Muscle layer of colon (tissue), 2 donors: ENCODE measurements around the gene LGALSL.

Experiments used
- H3K27ac ChIP-seq: one replicate; pipeline ENCODE4 v1.7.0; 2013; ENCODE audit warnings: low read depth, mild to moderate bottlenecking, low read length, moderate library complexity
- H3K27me3 ChIP-seq, 2 donors: one replicate each; pipeline ENCODE4 v1.7.0; 2013; ENCODE audit warnings: low read length in 2 of 2, mild to moderate bottlenecking in 2 of 2; ENCODE audit not compliant: insufficient read depth in 2 of 2, control insufficient read depth in 1 of 2
- H3K36me3 ChIP-seq: one replicate; pipeline ENCODE4 v1.7.0; 2013; ENCODE audit warnings: mild to moderate bottlenecking, low read length; ENCODE audit not compliant: insufficient read depth
- H3K4me1 ChIP-seq: one replicate; pipeline ENCODE4 v1.7.0; 2013; ENCODE audit warnings: mild to moderate bottlenecking, low read length; ENCODE audit not compliant: insufficient read depth
- H3K4me3 ChIP-seq, 2 donors: one replicate each; pipeline ENCODE4 v1.7.0; 2013; ENCODE audit warnings: low read length in 2 of 2, low read depth in 1 of 2, mild to moderate bottlenecking in 1 of 2, moderate library complexity in 1 of 2
- H3K9ac ChIP-seq: one replicate; pipeline ENCODE4 v1.7.0; 2013; ENCODE audit warnings: low read length
- H3K9me3 ChIP-seq: one replicate; pipeline ENCODE4 v1.7.0; 2013; ENCODE audit warnings: mild to moderate bottlenecking, low read length
- donor health status: abdominal sarcoma.
- donor health status: Adenocarcinoma of cecum.

Gene LGALSL

GRCh38 chr2:64453770-64454385 is at the start of gene LGALSL:
Gene LGALSL (plus strand): TSS chr2:64454162. CDS start chr2:64454546, 384 bp downstream.
- H3K4me1 ChIP-seq = peaks cover 19% of the 10 kb centered on the region
- peak within 1 kb of the TSS; percentile 84 for H3K27ac ChIP-seq
- peak within 1 kb of the TSS; percentile 37 for H3K9ac ChIP-seq
- H3K9me3 ChIP-seq = no peaks in the 10 kb centered on the region
- peak within 1 kb of the TSS; percentile 65 to 89 for H3K4me3 ChIP-seq
- H3K36me3 ChIP-seq = peaks cover 10% of the 10 kb centered on the region
- H3K27me3 ChIP-seq = no peaks in the 10 kb centered on the region

GRCh38 chr2:64404743-64405142 is 49.2 kb upstream of the LGALSL start:
- H3K4me1 ChIP-seq = peaks cover 35% of the 10 kb centered on the region

GRCh38 chr2:64405581-64406406 is 48.2 kb upstream of the LGALSL start:
- Histone ChIP-seq H3K4me1 (peaks cover 35% of the 10 kb centered on the region), H3K27me3 (no peaks in the 10 kb centered on the region), H3K9me3 (no peaks in the 10 kb centered on the region), H3K4me3 (no peak overlapping the region), H3K9ac (no peak overlapping the region), H3K36me3 (no peaks in the 10 kb centered on the region), H3K27ac (no peak overlapping the region)

More at GRCh38 chr2:64404743-64405142, 49.2 kb upstream of the LGALSL start:
- Histone ChIP-seq H3K4me3 (peak overlapping the region; percentile 8 to 26), H3K9ac (no peak overlapping the region), H3K27me3 (no peaks in the 10 kb centered on the region), H3K36me3 (no peaks in the 10 kb centered on the region), H3K27ac (peak overlapping the region; percentile 53), H3K9me3 (no peaks in the 10 kb centered on the region)

- Histone ChIP-seq H3K36me3 (no peaks in the 10 kb centered on the region), H3K4me1 (peaks cover 35% of the 10 kb centered on the region), H3K9ac (no peak overlapping the region), H3K4me3 (no peak overlapping the region), H3K27me3 (no peaks in the 10 kb centered on the region), H3K27ac (no peak overlapping the region), H3K9me3 (no peaks in the 10 kb centered on the region)
Measured at GRCh38 chr2:64406407-64406774, 47.6 kb upstream of the LGALSL start.

- Histone ChIP-seq H3K27me3 (no peaks in the 10 kb centered on the region), H3K4me3 (no peak overlapping the region), H3K27ac (no peak overlapping the region), H3K9ac (no peak overlapping the region), H3K36me3 (no peaks in the 10 kb centered on the region), H3K9me3 (no peaks in the 10 kb centered on the region), H3K4me1 (peaks cover 32% of the 10 kb centered on the region)
Measured at GRCh38 chr2:64408031-64408430, 45.9 kb upstream of the LGALSL start.

- no peaks in the 10 kb centered on the region for H3K9me3 ChIP-seq
- no peak overlapping the region for H3K27ac ChIP-seq
- no peaks in the 10 kb centered on the region for H3K27me3 ChIP-seq
- no peaks in the 10 kb centered on the region for H3K36me3 ChIP-seq
- no peak overlapping the region for H3K4me3 ChIP-seq
- H3K9ac ChIP-seq = no peak overlapping the region
- peaks cover 9% of the 10 kb centered on the region for H3K4me1 ChIP-seq
Measured at GRCh38 chr2:64410671-64411070, 43.3 kb upstream of the LGALSL start.

GRCh38 chr2:64412671-64413070 is 41.3 kb upstream of the LGALSL start:
- no peak overlapping the region for H3K4me3 ChIP-seq
- no peaks in the 10 kb centered on the region for H3K9me3 ChIP-seq
- no peaks in the 10 kb centered on the region for H3K4me1 ChIP-seq
- no peaks in the 10 kb centered on the region for H3K36me3 ChIP-seq
- H3K9ac ChIP-seq = no peak overlapping the region
- no peak overlapping the region for H3K27ac ChIP-seq
- H3K27me3 ChIP-seq = no peaks in the 10 kb centered on the region

GRCh38 chr2:64414736-64415435 is 39.1 kb upstream of the LGALSL start:
- Histone ChIP-seq H3K27ac (no peak overlapping the region), H3K9me3 (no peaks in the 10 kb centered on the region), H3K9ac (no peak overlapping the region), H3K4me3 (no peak overlapping the region), H3K4me1 (no peaks in the 10 kb centered on the region), H3K27me3 (no peaks in the 10 kb centered on the region), H3K36me3 (no peaks in the 10 kb centered on the region)

- Histone ChIP-seq H3K4me1 (no peaks in the 10 kb centered on the region), H3K27me3 (no peaks in the 10 kb centered on the region), H3K9ac (no peak overlapping the region), H3K9me3 (no peaks in the 10 kb centered on the region), H3K4me3 (no peak overlapping the region), H3K27ac (no peak overlapping the region), H3K36me3 (no peaks in the 10 kb centered on the region)
Measured at GRCh38 chr2:64417624-64418023, 36.3 kb upstream of the LGALSL start.

GRCh38 chr2:64419596-64420165 is 34.3 kb upstream of the LGALSL start:
- Histone ChIP-seq H3K9me3 (no peaks in the 10 kb centered on the region), H3K4me3 (no peak overlapping the region), H3K9ac (no peak overlapping the region), H3K4me1 (no peaks in the 10 kb centered on the region), H3K27me3 (no peaks in the 10 kb centered on the region), H3K36me3 (no peaks in the 10 kb centered on the region), H3K27ac (no peak overlapping the region)

- Histone ChIP-seq H3K27ac (no peak overlapping the region), H3K9ac (no peak overlapping the region), H3K36me3 (no peaks in the 10 kb centered on the region), H3K4me1 (no peaks in the 10 kb centered on the region), H3K9me3 (no peaks in the 10 kb centered on the region), H3K27me3 (no peaks in the 10 kb centered on the region), H3K4me3 (no peak overlapping the region)
Measured at GRCh38 chr2:64420677-64421076, 33.3 kb upstream of the LGALSL start.
